GM19043 (cell line): ENCODE measurements around the gene NR2E1.

Source experiments
- ATAC-seq: cut with Tn5 transposase; IDR thresholded peaks from one replicate; pipeline ENCODE4 v1.9.1; 2021; ENCODE audit warnings: low read depth; ENCODE audit not compliant: unreplicated experiment

Gene NR2E1

GRCh38 chr6:108152446-108152845 lies 13.4 kb upstream of the NR2E1 start:
- ATAC-seq, result no peak

- no peak for ATAC-seq
Measured at GRCh38 chr6:108156180-108156937, 9.5 kb upstream of the NR2E1 start.

- ATAC-seq, result no peak
Measured at GRCh38 chr6:108156938-108157233, 8.9 kb upstream of the NR2E1 start.

- no peak for ATAC-seq
Measured at GRCh38 chr6:108157234-108157980, 8.4 kb upstream of the NR2E1 start.

GRCh38 chr6:108157981-108158525 lies 7.8 kb upstream of the NR2E1 start:
- no peak for ATAC-seq

GRCh38 chr6:108159981-108160380 lies 5.8 kb upstream of the NR2E1 start:
- ATAC-seq, result no peak

GRCh38 chr6:108161724-108162282 lies 4.0 kb upstream of the NR2E1 start:
- ATAC-seq, result no peak

GRCh38 chr6:108163267-108163643 lies 2.6 kb upstream of the NR2E1 start:
- no peak for ATAC-seq

GRCh38 chr6:108163644-108164542 lies 1.9 kb upstream of the NR2E1 start:
- ATAC-seq, result no peak

- no peak for ATAC-seq
Measured at GRCh38 chr6:108164543-108164814, 1.3 kb upstream of the NR2E1 start.

GRCh38 chr6:108164815-108165706 lies 761 bp upstream of the NR2E1 start:
- no peak for ATAC-seq

- no peak for ATAC-seq
Measured at GRCh38 chr6:108166664-108167448, 1.0 kb downstream of the NR2E1 start.

- ATAC-seq, result no peak
Measured at GRCh38 chr6:108167449-108168089, 1.7 kb downstream of the NR2E1 start.

GRCh38 chr6:108168090-108168463 lies 2.3 kb downstream of the NR2E1 start:
- no peak for ATAC-seq

GRCh38 chr6:108168501-108169463 lies 3.0 kb downstream of the NR2E1 start:
- ATAC-seq, result no peak

- no peak for ATAC-seq
Measured at GRCh38 chr6:108169464-108170331, 3.9 kb downstream of the NR2E1 start.
